Activated CD4-positive, alpha-beta T cell treated with anti-CD3 and anti-CD28 coated beads for 36 hours (primary cell): ENCODE data around the gene CCDC91. TPM values are rescaled to one million over a fixed set of nuclear protein-coding genes. Genes with fewer than 3 reads are reported as not detected.
"Not testable (repeated sequence)": the region's sequence is repeated elsewhere in the genome, so short reads cannot be mapped to it uniquely, and the experiment has no call there.

Experiments
- ATAC-seq: fragments of 200-7000 bp; cut with Tn5 transposase; one replicate; pipeline ENCODE4 v1.10.0; 2021; ENCODE audit warnings: mild to moderate bottlenecking, moderate library complexity
- CTCF ChIA-PET: fragments of 350-600 bp; sonication (Branson Sonifier 250); formaldehyde crosslinking; loops from one replicate; lab custom pipeline; 2021; ENCODE audit warnings: antibody characterized with exemption; lab: Charles Lee
- POLR2A ChIA-PET: fragments of 350-600 bp; sonication (Branson Sonifier 250); formaldehyde crosslinking; loops from one replicate; lab custom pipeline; 2021; ENCODE audit warnings: antibody characterized with exemption, inconsistent platforms; lab: Charles Lee
- DNase-seq: peaks from one replicate; pipeline ENCODE4 v3.0.0-alpha.2; 2020
- H3K27ac Mint-ChIP-seq: one replicate; pipeline ENCODE4 v1.8.0; 2021; ENCODE audit warnings: mixed read lengths
- H3K27me3 Mint-ChIP-seq: one replicate; pipeline ENCODE4 v1.8.0; 2021; ENCODE audit warnings: mixed read lengths
- H3K36me3 Mint-ChIP-seq: one replicate; pipeline ENCODE4 v1.8.0; 2021; ENCODE audit warnings: low read depth, mixed read lengths
- H3K4me1 Mint-ChIP-seq: one replicate; pipeline ENCODE4 v1.8.0; 2021; ENCODE audit warnings: mixed read lengths
- H3K4me3 Mint-ChIP-seq: one replicate; pipeline ENCODE4 v1.8.0; 2021; ENCODE audit warnings: mild to moderate bottlenecking, moderate library complexity, mixed read lengths
- H3K9me3 Mint-ChIP-seq: one replicate; pipeline ENCODE4 v1.8.0; 2021; ENCODE audit warnings: low read depth, mixed read lengths
- intact Hi-C, 2 experiments: fragments of 100-400 bp; cut with DNase I in 1 of 2; cut with micrococcal nuclease in 1 of 2; formaldehyde crosslinking; loops; one replicate each; pipeline versions ENCODE4 v1.14.2 to v1.15.1; 2022 to 2024; cut with DNase I, micrococcal nuclease
- total RNA-seq, 2 experiments: library from RNA; stranded (reverse); gene quantifications; one replicate each; pipeline ENCODE4 v1.2.3, GENCODE V29; 2021

CCDC91 gene
- total RNA-seq, 2 experiments from 2014 or later, result 13.9 to 16.0 TPM

- Mint-ChIP-seq H3K27me3 (no peaks in the 10 kb centered on the region), H3K9me3 (no peaks in the 10 kb centered on the region), H3K36me3 (peaks cover 5% of the 10 kb centered on the region), H3K27ac (peak overlapping the region; percentile 87), H3K4me3 (peak overlapping the region; percentile 34), H3K4me1 (peaks cover 69% of the 10 kb centered on the region)
- CTCF ChIA-PET, result no interaction called here
- ATAC-seq, result peak; percentile 95
- intact Hi-C loops, result loop anchor here (1.0 to 2.0 kb wide), 7 partner anchors 30 to 431 kb away; partner anchors contain the start of gene CCDC91 (in 1 of the 2)
- DNase-seq, result peak; percentile 72
- POLR2A ChIA-PET, result interaction anchor here (0.8 to 1.1 kb wide), 2 partner anchors 62 to 63 kb away, joined by 3 to 4 read pairs; partner anchors contain the start of gene CCDC91
Measured at GRCh38 chr12:28253161-28253641, 62.9 kb downstream of the CCDC91 start.

- Mint-ChIP-seq H3K27me3 (no peaks in the 10 kb centered on the region), H3K36me3 (peaks cover 16% of the 10 kb centered on the region), H3K27ac (no peak overlapping the region), H3K9me3 (no peaks in the 10 kb centered on the region), H3K4me3 (no peak overlapping the region), H3K4me1 (peaks cover 29% of the 10 kb centered on the region)
- ChIA-PET POLR2A (interaction anchor here (0.6 kb wide), 1 partner anchor 588 kb away, joined by 7 read pairs; no protein-coding TSS in a partner anchor), CTCF (no interaction called here)
- DNase-seq (no peak), ATAC-seq (no peak)
- intact Hi-C loops, result no loop called here
Measured at GRCh38 chr12:28257411-28257810, 67.2 kb downstream of the CCDC91 start.

GRCh38 chr12:28258998-28259397 lies 68.7 kb downstream of the CCDC91 start:
- H3K4me1 Mint-ChIP-seq, result peaks cover 14% of the 10 kb centered on the region
- no peak for ATAC-seq

DNA sequence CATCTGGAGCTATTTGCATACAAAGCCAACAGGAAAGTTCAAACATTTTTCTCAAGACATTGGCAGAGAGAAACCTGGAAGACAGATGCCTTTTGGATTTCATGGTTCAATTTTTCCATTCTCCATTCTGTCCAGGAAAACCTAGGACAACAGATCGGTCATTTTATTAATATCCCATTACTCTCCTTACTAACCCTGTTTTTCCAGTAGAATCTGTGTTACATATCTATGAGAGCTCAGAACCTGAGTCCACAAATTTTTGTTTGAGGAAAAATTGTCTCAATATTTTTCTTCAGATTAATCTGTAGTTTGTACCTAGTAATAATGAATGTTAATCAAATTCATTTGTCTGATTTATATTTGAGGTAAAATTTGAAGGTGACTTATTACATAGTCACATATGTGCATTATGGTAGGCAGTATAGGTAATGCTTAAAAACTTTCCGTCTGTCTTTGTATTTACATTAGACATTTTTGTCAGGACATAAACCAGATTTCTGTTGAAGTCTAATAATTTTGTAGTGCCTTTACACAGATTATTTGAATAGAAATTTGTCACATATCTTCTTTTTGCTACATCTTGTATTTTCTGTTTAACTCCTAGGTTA lies 75.3 kb downstream of the CCDC91 start:
- CTCF ChIA-PET, result interaction anchor here (0.6 to 1.9 kb wide), 3 partner anchors 10 to 250 kb away, joined by 3 to 7 read pairs (median 3); no protein-coding TSS in a partner anchor
- Mint-ChIP-seq H3K27ac (no peak overlapping the region), H3K4me3 (no peak overlapping the region), H3K36me3 (peaks cover 29% of the 10 kb centered on the region), H3K9me3 (peaks cover 6% of the 10 kb centered on the region), H3K4me1 (no peaks in the 10 kb centered on the region), H3K27me3 (no peaks in the 10 kb centered on the region)
- DNase-seq (no peak), ATAC-seq (no peak)
- POLR2A ChIA-PET, result no interaction called here
- intact Hi-C loops, result no loop called here

More at GRCh38 chr12:28258998-28259397, 68.7 kb downstream of the CCDC91 start:
- Mint-ChIP-seq H3K27ac (no peak overlapping the region), H3K9me3 (no peaks in the 10 kb centered on the region), H3K4me3 (no peak overlapping the region), H3K27me3 (no peaks in the 10 kb centered on the region), H3K36me3 (peaks cover 16% of the 10 kb centered on the region)
- ChIA-PET CTCF (no interaction called here), POLR2A (no interaction called here)
- DNase-seq, result no peak
- intact Hi-C loops, result no loop called here

DNA sequence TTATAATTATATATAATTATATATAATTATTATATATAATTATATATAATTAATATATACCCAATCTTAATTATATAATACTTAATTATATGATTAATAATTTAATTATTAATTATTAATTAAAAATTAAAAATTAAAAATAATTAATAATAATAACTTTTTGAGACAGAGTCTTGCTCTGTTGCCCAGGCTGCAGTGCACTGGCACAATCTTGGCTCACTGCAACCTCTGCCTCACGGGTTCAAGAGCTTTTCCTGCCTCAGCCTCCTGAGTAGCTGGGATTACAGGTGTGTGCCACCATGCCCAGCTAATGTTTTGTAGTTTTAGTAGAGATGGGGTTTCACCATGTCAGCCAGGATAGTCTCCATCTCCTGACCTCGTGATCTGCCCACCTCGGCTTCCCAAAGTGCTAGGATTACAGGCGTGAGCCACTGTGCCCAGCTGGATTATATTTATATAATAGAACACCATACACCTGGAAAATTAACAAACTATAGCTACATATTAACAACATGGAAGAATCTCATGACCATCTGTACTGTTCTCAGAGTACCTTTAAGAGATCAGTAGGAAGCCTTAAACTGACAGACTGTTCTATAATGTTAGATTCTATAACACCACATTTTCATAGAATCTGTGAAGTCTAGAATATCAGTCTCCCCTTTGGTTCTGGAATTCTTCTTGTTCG lies 77.8 kb downstream of the CCDC91 start:
- POLR2A ChIA-PET, result interaction anchor here (0.7 kb wide), 1 partner anchor 204 kb away, joined by 3 read pairs; no protein-coding TSS in a partner anchor
- ATAC-seq, result peak; percentile 19
- intact Hi-C loops, result not testable (repeated sequence)

GRCh38 chr12:28268608-28269229 lies 78.5 kb downstream of the CCDC91 start:
- POLR2A ChIA-PET, result interaction anchor here (0.7 kb wide), 1 partner anchor 205 kb away, joined by 3 read pairs; no protein-coding TSS in a partner anchor
- intact Hi-C loops, result no loop called here
- Mint-ChIP-seq H3K9me3 (peaks cover 18% of the 10 kb centered on the region), H3K4me1 (no peaks in the 10 kb centered on the region), H3K4me3 (no peak overlapping the region), H3K27me3 (no peaks in the 10 kb centered on the region), H3K27ac (no peak overlapping the region), H3K36me3 (peaks cover 34% of the 10 kb centered on the region)
- no peak for DNase-seq
- peak; percentile 49 for ATAC-seq
- CTCF ChIA-PET, result no interaction called here

More for the DNA sequence above, 77.8 kb downstream of the CCDC91 start:
- CTCF ChIA-PET, H3K27me3 Mint-ChIP-seq, H3K4me3 Mint-ChIP-seq, H3K4me1 Mint-ChIP-seq, DNase-seq, H3K27ac Mint-ChIP-seq: not testable (repeated sequence)
- Mint-ChIP-seq H3K9me3 (peaks cover 18% of the 10 kb centered on the region), H3K36me3 (peaks cover 33% of the 10 kb centered on the region)

DNA sequence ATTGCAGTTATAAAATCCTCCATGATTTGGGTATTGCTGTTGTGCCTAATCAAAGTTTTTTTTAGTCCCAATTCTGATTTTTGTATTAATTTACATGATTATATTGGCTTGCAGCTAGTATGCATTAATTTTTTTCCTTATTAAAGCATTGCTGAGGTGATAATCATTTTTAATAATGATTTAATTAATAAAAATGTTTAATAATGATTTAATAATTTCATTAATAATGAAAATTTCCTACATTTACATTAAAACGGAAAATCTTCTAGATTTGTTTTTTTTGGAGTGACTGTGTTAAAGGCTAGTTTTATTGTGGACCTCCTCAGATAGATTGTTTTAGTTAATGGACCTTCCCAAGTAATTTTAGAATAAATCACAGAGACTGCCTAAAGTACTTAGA lies 79.6 kb downstream of the CCDC91 start:
- ChIA-PET POLR2A (no interaction called here), CTCF (no interaction called here)
- Mint-ChIP-seq H3K27me3 (no peaks in the 10 kb centered on the region), H3K4me3 (no peak overlapping the region), H3K4me1 (no peaks in the 10 kb centered on the region), H3K27ac (no peak overlapping the region), H3K36me3 (peaks cover 45% of the 10 kb centered on the region), H3K9me3 (peaks cover 18% of the 10 kb centered on the region)
- intact Hi-C loops, result no loop called here
- ATAC-seq, result no peak
- DNase-seq, result no peak

DNA sequence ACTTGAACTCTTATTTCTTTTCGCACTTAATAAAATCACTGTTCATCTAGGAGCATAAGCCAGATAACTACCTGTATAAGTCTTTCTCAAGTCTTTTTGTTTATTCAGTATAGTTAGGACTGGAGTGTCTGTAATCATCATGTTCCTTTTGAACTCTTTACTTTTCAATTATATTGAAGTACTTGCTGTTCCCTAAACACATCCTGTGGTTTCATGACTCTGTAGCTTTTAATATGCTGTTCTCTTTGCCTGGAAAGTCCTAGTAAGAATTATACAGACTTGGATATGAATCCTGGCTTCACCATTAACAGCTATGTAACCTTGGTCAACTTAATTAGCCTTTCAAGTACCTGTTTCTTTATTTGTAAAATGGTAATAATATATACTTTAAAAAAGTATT lies 88.2 kb downstream of the CCDC91 start:
- no peak overlapping the region for H3K27ac Mint-ChIP-seq
- H3K36me3 Mint-ChIP-seq, result peaks cover 35% of the 10 kb centered on the region
- peaks cover 2% of the 10 kb centered on the region for H3K9me3 Mint-ChIP-seq
- POLR2A ChIA-PET, result no interaction called here
- peaks cover 12% of the 10 kb centered on the region for H3K4me1 Mint-ChIP-seq
- H3K27me3 Mint-ChIP-seq, result no peaks in the 10 kb centered on the region
- intact Hi-C loops, result no loop called here
- H3K4me3 Mint-ChIP-seq, result no peak overlapping the region
- CTCF ChIA-PET, result interaction anchor here (1.2 kb wide), 1 partner anchor 10 kb away, joined by 3 read pairs; no protein-coding TSS in a partner anchor
- no peak for ATAC-seq
- DNase-seq, result no peak

DNA sequence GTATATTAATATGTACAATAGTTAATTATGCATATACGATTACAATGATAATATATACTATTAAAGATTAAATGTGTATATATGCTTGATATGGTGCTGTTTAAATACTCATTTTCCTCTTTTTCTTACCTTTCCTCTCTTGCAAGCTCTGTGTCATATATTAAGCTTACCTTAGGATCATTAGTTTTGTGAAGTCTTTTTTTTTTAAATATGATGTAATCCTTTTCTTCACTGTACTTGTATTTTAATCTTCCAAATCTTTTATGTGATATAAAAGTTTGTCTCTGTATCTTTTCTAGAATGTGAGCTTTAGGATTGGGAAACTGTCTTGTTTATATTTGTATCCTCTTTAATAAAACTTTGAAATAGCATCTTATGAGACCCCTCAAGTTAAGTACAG lies 88.7 kb downstream of the CCDC91 start:
- no peak overlapping the region for H3K4me3 Mint-ChIP-seq
- no peak for DNase-seq
- intact Hi-C loops, result no loop called here
- ChIA-PET POLR2A (no interaction called here), CTCF (interaction anchor here (0.6 to 1.2 kb wide), 3 partner anchors 9 to 679 kb away, joined by 3 to 6 read pairs (median 5); no protein-coding TSS in a partner anchor)
- H3K4me1 Mint-ChIP-seq, result peaks cover 12% of the 10 kb centered on the region
- peaks cover 5% of the 10 kb centered on the region for H3K9me3 Mint-ChIP-seq
- H3K27ac Mint-ChIP-seq, result no peak overlapping the region
- peaks cover 32% of the 10 kb centered on the region for H3K36me3 Mint-ChIP-seq
- ATAC-seq, result no peak
- H3K27me3 Mint-ChIP-seq, result no peaks in the 10 kb centered on the region

DNA sequence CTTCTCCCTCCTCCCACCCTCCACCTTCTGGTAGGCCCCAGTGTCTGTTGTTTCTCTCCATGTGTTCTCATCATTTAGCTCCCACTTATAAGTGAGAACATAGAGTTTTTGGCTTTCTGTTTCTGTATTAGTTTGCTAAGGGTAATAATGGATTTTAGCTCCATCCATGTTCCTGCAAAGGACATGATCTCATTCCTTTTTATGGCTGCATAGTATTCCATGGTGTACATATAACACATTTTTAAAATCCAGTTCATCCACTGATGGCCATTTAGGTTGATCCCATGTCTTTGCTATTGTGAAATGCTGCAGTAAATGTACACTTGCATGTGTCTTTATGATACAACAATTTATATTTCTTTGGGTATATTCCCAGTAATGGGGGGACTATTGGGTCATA lies 96.1 kb downstream of the CCDC91 start:
- Mint-ChIP-seq H3K27ac (no peak overlapping the region), H3K9me3 (peaks cover 34% of the 10 kb centered on the region), H3K4me3 (no peak overlapping the region), H3K4me1 (no peaks in the 10 kb centered on the region), H3K27me3 (no peaks in the 10 kb centered on the region), H3K36me3 (peaks cover 61% of the 10 kb centered on the region)
- ChIA-PET CTCF (no interaction called here), POLR2A (no interaction called here)
- DNase-seq (no peak), ATAC-seq (no peak)
- intact Hi-C loops, result no loop called here

DNA sequence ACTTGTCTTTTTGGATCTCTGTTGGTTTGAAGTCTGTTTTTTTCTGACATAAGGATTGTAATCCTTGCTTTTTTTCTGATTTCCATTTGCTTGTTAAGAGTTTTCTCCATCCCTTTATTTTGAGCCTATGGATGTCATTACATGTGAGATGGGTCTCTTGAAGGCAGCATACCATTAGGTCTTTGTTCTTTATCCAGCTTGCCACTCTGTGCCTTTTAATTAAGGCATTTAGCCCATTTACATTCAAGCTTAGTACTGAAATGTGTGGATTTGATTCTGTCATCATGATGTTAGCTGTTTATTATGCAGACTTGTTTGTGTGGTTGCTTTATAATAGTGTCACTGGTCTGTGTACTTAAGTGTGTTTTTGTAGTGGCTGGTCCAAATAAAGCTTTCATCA lies 100.0 kb downstream of the CCDC91 start:
- ChIA-PET POLR2A (no interaction called here), CTCF (interaction anchor here (0.7 kb wide), 1 partner anchor 335 kb away, joined by 3 read pairs; no protein-coding TSS in a partner anchor)
- no peaks in the 10 kb centered on the region for H3K4me1 Mint-ChIP-seq
- no peak overlapping the region for H3K27ac Mint-ChIP-seq
- intact Hi-C loops, result no loop called here
- ATAC-seq, result no peak
- H3K9me3 Mint-ChIP-seq, result peaks cover 32% of the 10 kb centered on the region
- H3K36me3 Mint-ChIP-seq, result peaks cover 57% of the 10 kb centered on the region
- no peak for DNase-seq
- no peak overlapping the region for H3K4me3 Mint-ChIP-seq
- no peaks in the 10 kb centered on the region for H3K27me3 Mint-ChIP-seq
